HG03103 (cell line): ENCODE measurements around the gene RAB7A.

Experiments used
- ATAC-seq: cut with Tn5 transposase; IDR thresholded peaks from one replicate; pipeline ENCODE4 v1.9.1; 2021; ENCODE audit warnings: low read depth; ENCODE audit not compliant: unreplicated experiment

Gene RAB7A

GRCh38 chr3:128846486-128846891, 120.5 kb downstream of the RAB7A start:
- no peak for ATAC-seq

GRCh38 chr3:128847666-128848370, 121.8 kb downstream of the RAB7A start:
- no peak for ATAC-seq

- ATAC-seq: no peak
Measured at GRCh38 chr3:128848936-128849335, 123.0 kb downstream of the RAB7A start.

GRCh38 chr3:128849911-128850455, 124.0 kb downstream of the RAB7A start:
- no peak for ATAC-seq

GRCh38 chr3:128850544-128850943, 124.6 kb downstream of the RAB7A start:
- no peak for ATAC-seq

- ATAC-seq: no peak
Measured at GRCh38 chr3:128851601-128852000, 125.6 kb downstream of the RAB7A start.

- ATAC-seq: no peak
Measured at GRCh38 chr3:128853826-128854225, 127.8 kb downstream of the RAB7A start.

GRCh38 chr3:128854475-128854874, 128.5 kb downstream of the RAB7A start:
- no peak for ATAC-seq

- no peak for ATAC-seq
Measured at GRCh38 chr3:128855569-128855968, 129.6 kb downstream of the RAB7A start.

- no peak for ATAC-seq
Measured at GRCh38 chr3:128858167-128858566, 132.2 kb downstream of the RAB7A start.

- no peak for ATAC-seq
Measured at GRCh38 chr3:128859630-128860029, 133.6 kb downstream of the RAB7A start.

GRCh38 chr3:128861491-128861890, 135.5 kb downstream of the RAB7A start:
- no peak for ATAC-seq

GRCh38 chr3:128863560-128863959, 137.6 kb downstream of the RAB7A start:
- no peak for ATAC-seq
